K562 treated with DMSO at 1 percent for 4 hours (cell line): Measurements from ENCODE around the gene FGFR2. TPM values are rescaled to one million over a fixed set of nuclear protein-coding genes. Genes with fewer than 3 reads are reported as not detected.

Experiments
- total RNA-seq: library from RNA; unstranded; fragments of 300-600 nt; gene quantifications from 2 replicates; pipeline ENCODE4 v1.2.3, GENCODE V29; 2022; ENCODE audit not compliant: insufficient read depth

The FGFR2 gene
- not detected in 2 replicates for total RNA-seq

DNA sequence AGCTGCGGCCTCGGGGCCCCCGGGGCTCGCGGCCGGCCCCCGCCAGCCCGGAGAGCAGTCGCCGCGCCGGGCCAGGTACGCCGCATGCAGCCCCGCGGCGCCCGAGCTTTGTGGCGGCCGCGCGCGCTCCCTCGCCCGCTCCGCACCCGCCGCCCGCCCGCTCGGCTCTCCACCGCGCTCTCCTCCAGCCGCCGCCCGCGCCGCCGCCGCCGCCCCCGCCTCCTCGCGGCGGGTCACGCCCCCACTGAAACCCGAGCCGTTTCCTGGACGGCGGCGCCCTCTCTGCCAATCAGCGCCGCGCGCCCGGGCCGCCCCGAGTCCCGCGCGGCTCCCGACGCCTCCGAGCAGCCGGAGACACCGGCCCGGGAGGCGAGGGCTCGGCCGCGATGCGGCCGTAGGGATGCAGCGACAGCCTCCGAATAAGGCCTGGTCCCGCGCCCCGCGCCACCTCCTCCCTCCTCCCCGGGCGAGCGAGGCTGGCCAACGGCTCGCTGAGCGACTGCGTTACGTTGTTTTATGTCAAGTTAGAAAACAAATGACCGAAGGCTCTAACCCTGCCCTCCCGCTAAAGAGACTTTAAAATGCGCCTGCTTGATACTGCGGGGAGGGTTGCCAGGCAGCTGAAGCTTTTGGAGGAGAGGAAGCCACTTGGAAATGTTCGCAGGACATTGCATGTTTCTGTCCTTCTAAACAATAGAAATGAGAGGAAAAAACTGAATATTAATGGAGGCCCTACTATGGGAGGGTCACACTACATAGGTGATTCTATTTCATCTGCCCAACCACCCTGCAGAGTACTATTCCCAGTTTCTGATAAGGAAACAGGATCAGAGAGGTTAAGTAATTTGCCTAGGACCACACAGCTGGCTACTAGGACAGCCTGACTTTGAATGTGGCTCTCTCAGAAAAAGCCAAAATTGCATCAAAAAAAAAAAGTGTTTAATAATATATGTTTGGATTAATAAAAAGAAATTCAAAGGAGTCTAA, at the start of gene FGFR2:
TSS of gene FGFR2 (minus strand) at position 182 of the 987 bp plus-strand sequence. CDS start 4,627 bp downstream, outside the sequence.

